DND-41 (cell line): ENCODE results near the gene SLC31A1.

Experiments used
- ATAC-seq: fragments of 200-7000 bp; cut with Tn5 transposase; 3 replicates; pipeline ENCODE4 v1.9.1; 2021; ENCODE audit warnings: low read depth; ENCODE audit not compliant: insufficient read depth
- DNase-seq: peaks from one replicate; pipeline ENCODE4 v3.0.0-alpha.2; 2020
- H2AFZ ChIP-seq: 2 replicates; pipeline ENCODE4 v1.6.0; 2012; ENCODE audit warnings: low read depth, low read length
- H3K27ac ChIP-seq: 2 replicates; pipeline ENCODE4 v1.5.1; 2012; ENCODE audit warnings: low read length, inconsistent platforms
- H3K27me3 ChIP-seq: fragments of 200-600 bp; sonication (generic); 2 replicates; pipeline ENCODE4 v1.6.0; 2012; ENCODE audit warnings: low read length, mild to moderate bottlenecking, inconsistent platforms; ENCODE audit not compliant: insufficient read depth, poor library complexity
- H3K36me3 ChIP-seq: 2 replicates; pipeline ENCODE4 v1.5.1; 2012; ENCODE audit warnings: low read length, inconsistent platforms; ENCODE audit not compliant: insufficient read depth
- H3K4me1 ChIP-seq: 2 replicates; pipeline ENCODE4 v1.5.1; 2012; ENCODE audit warnings: mild to moderate bottlenecking, low read length; ENCODE audit not compliant: insufficient read depth
- H3K4me2 ChIP-seq: 2 replicates; pipeline ENCODE4 v1.6.0; 2012; ENCODE audit warnings: mild to moderate bottlenecking, moderate library complexity, low read length, inconsistent platforms; ENCODE audit not compliant: insufficient read depth
- H3K4me3 ChIP-seq, 2 experiments: fragments of 200-600 bp in 1 of 2; shearing (Covaris generic) in 1 of 2; 2 replicates each; pipeline ENCODE4 v1.5.1; 2012 to 2016; ENCODE audit warnings: inconsistent platforms in 2 of 2, low read length in 2 of 2, mild to moderate bottlenecking in 2 of 2, low read depth in 1 of 2, moderate library complexity in 1 of 2
- H3K79me2 ChIP-seq: 2 replicates; pipeline ENCODE4 v1.6.0; 2012; ENCODE audit warnings: low read length, inconsistent platforms; ENCODE audit not compliant: insufficient read depth
- H3K9ac ChIP-seq: 2 replicates; pipeline ENCODE4 v1.6.0; 2012; ENCODE audit warnings: low read depth, mild to moderate bottlenecking, inconsistent platforms, low read length, moderate library complexity
- H3K9me3 ChIP-seq: 2 replicates; pipeline ENCODE4 v1.5.1; 2012; ENCODE audit warnings: low read length, moderate library complexity, mild to moderate bottlenecking, inconsistent platforms; ENCODE audit not compliant: insufficient read depth, severe bottlenecking
- H4K20me1 ChIP-seq: 2 replicates; pipeline ENCODE4 v1.6.0; 2012; ENCODE audit warnings: low read length; ENCODE audit not compliant: insufficient read depth
- CTCF ChIP-seq: IDR thresholded peaks from 2 replicates; pipeline ENCODE4 v1.5.1; 2012; ENCODE audit warnings: borderline replicate concordance, low read length, moderate library complexity, mild to moderate bottlenecking; ENCODE audit not compliant: poor library complexity, severe bottlenecking; ENCODE audit errors: extremely low read depth
- EZH2 ChIP-seq: IDR thresholded peaks from 3 replicates; pipeline ENCODE4 v1.6.1; 2012; ENCODE audit warnings: borderline replicate concordance, low read depth, mild to moderate bottlenecking, moderate library complexity, low read length, inconsistent platforms; ENCODE audit not compliant: severe bottlenecking

Gene SLC31A1

GRCh38 chr9:113238202-113238858, 17.0 kb downstream of the SLC31A1 start:
- no peaks in the 10 kb centered on the region for H3K36me3 ChIP-seq
- no peak overlapping the region for H3K4me3 ChIP-seq
- DNase-seq (no peak), ATAC-seq (no peak)
- no peaks in the 10 kb centered on the region for H4K20me1 ChIP-seq
- no peak overlapping the region for H2AFZ ChIP-seq
- H3K27me3 ChIP-seq, result no peaks in the 10 kb centered on the region
- no peak overlapping the region for H3K27ac ChIP-seq
- no peaks in the 10 kb centered on the region for H3K9me3 ChIP-seq
- no peak for TF ChIP-seq CTCF
- TF ChIP-seq EZH2, result no peak
- no peaks in the 10 kb centered on the region for H3K4me1 ChIP-seq
- H3K9ac ChIP-seq, result no peak overlapping the region
- no peak overlapping the region for H3K4me2 ChIP-seq
- no peaks in the 10 kb centered on the region; the same call in 1 of the 2 replicates for H3K79me2 ChIP-seq

GRCh38 chr9:113238859-113239232, 17.5 kb downstream of the SLC31A1 start:
- DNase-seq (no peak), ATAC-seq (no peak)
- no peak overlapping the region for H3K9ac ChIP-seq
- H3K79me2 ChIP-seq, result no peaks in the 10 kb centered on the region; the same call in 1 of the 2 replicates
- H3K27ac ChIP-seq, result no peak overlapping the region
- H3K4me2 ChIP-seq, result no peak overlapping the region
- H4K20me1 ChIP-seq, result no peaks in the 10 kb centered on the region
- no peak overlapping the region for H2AFZ ChIP-seq
- H3K36me3 ChIP-seq, result no peaks in the 10 kb centered on the region
- TF ChIP-seq CTCF, result no peak
- TF ChIP-seq EZH2, result no peak
- no peaks in the 10 kb centered on the region for H3K9me3 ChIP-seq
- no peaks in the 10 kb centered on the region for H3K4me1 ChIP-seq
- no peaks in the 10 kb centered on the region for H3K27me3 ChIP-seq
- H3K4me3 ChIP-seq, result no peak overlapping the region

GRCh38 chr9:113241161-113241560, 19.8 kb downstream of the SLC31A1 start:
- Histone ChIP-seq H3K9me3 (no peaks in the 10 kb centered on the region), H2AFZ (no peak overlapping the region), H3K9ac (no peak overlapping the region), H3K4me1 (no peaks in the 10 kb centered on the region), H3K27me3 (no peaks in the 10 kb centered on the region), H3K4me2 (no peak overlapping the region), H3K79me2 (no peaks in the 10 kb centered on the region), H4K20me1 (no peaks in the 10 kb centered on the region), H3K27ac (no peak overlapping the region), H3K4me3 (no peak overlapping the region), H3K36me3 (no peaks in the 10 kb centered on the region)
- TF ChIP-seq CTCF (no peak), EZH2 (no peak)
- ATAC-seq, result no peak
- DNase-seq, result no peak

- H3K79me2 ChIP-seq, result no peaks in the 10 kb centered on the region
- H3K4me1 ChIP-seq, result no peaks in the 10 kb centered on the region
- H3K27me3 ChIP-seq, result no peaks in the 10 kb centered on the region
- H2AFZ ChIP-seq, result no peak overlapping the region
- TF ChIP-seq EZH2 (no peak), CTCF (no peak)
- H4K20me1 ChIP-seq, result no peaks in the 10 kb centered on the region
- H3K9ac ChIP-seq, result no peak overlapping the region
- no peaks in the 10 kb centered on the region for H3K9me3 ChIP-seq
- H3K4me2 ChIP-seq, result no peak overlapping the region
- no peak overlapping the region for H3K4me3 ChIP-seq
- DNase-seq, result no peak
- no peak overlapping the region for H3K27ac ChIP-seq
- H3K36me3 ChIP-seq, result no peaks in the 10 kb centered on the region
- ATAC-seq, result no peak
These were observed 23.2 kb downstream of the SLC31A1 start for GRCh38 chr9:113244556-113244955.
